ENCODE measurements around the gene NPIPA1.
"Not testable (repeated sequence)": the region's sequence is repeated elsewhere in the genome, so short reads cannot be mapped to it uniquely, and the experiment has no call there.

Gene NPIPA1

DNA sequence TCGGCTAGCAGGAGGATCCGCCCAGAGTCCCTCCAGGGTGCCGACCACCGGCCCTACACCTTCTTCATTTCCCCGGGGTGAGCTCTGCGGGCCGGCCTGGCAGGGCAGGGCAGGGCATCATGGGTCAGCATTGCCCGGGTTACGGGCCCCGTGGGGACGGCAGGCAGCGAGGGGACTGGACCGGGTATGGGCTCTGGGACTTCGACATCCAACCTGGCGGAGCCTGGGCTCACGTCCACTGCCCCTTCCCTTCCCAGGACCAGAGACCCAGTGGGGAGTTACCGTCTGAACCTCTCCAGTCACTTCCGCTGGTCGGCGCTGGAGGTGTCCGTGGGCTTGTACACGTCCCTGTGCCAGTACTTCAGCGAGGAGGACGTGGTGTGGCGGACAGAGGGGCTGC lies 7.0 kb upstream of the NPIPA1 start:
- H3K4me3 ChIP-seq (ENCODE audit: low read depth, low read length): not testable (repeated sequence)

DNA sequence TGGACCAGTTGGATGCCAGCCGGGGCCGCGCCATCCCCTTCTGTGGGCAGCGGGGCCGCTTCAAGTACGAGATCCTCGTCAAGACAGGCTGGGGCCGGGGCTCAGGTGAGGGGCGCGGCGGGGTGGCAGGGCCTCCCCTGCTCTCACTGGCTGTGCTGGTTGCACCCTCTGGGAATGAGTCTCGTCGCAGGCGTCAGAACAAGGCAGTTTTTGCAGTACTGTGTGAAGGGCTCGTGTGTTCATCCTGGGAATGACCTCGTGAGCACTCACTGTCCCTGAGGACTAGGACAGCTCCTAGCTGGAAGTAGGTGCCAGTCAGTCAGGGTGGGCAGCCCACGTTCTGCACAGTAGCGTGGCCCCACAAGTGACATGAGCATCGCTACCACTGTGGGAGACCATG lies 6.3 kb upstream of the NPIPA1 start:
- H3K4me3 ChIP-seq (ENCODE audit: low read depth, low read length): not testable (repeated sequence)

DNA sequence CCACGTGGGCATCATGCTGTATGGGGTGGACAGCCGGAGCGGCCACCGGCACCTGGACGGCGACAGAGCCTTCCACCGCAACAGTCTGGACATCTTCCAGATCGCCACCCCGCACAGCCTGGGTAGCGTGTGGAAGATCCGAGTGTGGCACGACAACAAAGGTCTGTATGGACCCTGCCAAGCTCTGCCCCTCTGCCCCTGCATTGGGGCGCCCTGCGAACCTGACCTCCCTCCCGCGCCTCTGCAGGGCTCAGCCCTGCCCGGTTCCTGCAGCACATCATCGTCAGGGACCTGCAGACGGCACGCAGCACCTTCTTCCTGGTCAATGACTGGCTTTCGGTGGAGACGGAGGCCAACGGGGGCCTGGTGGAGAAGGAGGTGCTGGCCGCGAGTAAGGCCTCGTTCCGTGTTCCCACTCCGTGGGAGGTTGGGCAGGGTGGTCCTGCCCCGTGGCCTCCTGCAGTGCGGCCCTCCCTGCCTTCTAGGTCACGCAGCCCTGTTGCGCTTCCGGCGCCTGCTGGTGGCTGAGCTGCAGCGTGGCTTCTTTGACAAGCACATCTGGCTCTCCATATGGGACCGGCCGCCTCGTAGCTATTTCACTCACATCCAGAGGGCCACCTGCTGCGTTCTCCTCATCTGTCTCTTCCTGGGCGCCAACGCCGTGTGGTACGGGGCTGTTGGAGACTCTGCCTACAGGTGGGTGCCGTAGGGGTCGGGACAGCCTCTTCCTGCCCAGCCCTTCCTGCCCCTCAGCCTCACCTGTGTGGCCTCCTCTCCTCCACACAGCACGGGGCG lies 4.5 kb upstream of the NPIPA1 start:
- not testable (repeated sequence) for H3K4me3 ChIP-seq (ENCODE audit: low read depth, low read length)

DNA sequence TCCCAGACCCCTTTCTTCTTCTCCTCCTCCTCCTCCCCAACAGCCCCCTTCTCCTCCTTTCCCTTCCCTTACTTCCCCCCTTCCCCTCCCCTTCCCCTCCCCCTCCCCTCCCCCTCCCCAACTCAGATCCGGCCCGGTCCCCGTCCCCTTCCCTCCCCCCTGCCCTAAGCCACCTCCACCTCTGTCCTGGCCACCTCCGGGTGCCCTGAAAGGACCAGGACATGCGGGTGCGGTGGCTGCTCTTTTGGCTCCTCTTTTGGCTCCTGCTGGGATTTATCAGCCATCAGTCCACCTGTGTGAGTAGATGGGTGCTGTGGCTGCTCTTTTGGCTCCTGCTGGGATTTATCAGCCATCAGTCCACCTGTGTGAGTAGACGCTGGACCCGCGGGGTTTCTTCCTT lies 751 bp downstream of the NPIPA1 start:
- not testable (repeated sequence) for H3K4me3 ChIP-seq (ENCODE audit: low read depth, low read length)

DNA sequence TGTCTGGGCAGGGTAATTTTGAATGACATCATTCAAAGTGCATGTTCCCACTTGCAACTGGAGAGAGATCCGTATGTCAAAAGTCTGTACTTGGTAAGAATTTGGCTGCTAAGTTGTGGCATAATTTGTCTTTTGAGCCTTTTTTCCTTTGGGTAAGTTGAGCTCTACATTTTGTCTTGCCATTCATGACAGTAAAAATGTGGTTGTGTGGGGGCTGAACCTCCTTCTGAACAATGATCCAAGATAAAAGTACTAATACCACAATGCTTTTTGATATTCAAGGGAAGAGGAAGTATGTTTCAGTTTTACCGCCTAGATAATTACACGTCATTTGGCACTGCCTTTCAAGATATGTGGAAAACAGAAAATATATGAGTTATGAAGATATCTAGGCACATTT lies 5.4 kb downstream of the NPIPA1 start:
- H3K4me3 ChIP-seq (ENCODE audit: low read depth, low read length): not testable (repeated sequence)

DNA sequence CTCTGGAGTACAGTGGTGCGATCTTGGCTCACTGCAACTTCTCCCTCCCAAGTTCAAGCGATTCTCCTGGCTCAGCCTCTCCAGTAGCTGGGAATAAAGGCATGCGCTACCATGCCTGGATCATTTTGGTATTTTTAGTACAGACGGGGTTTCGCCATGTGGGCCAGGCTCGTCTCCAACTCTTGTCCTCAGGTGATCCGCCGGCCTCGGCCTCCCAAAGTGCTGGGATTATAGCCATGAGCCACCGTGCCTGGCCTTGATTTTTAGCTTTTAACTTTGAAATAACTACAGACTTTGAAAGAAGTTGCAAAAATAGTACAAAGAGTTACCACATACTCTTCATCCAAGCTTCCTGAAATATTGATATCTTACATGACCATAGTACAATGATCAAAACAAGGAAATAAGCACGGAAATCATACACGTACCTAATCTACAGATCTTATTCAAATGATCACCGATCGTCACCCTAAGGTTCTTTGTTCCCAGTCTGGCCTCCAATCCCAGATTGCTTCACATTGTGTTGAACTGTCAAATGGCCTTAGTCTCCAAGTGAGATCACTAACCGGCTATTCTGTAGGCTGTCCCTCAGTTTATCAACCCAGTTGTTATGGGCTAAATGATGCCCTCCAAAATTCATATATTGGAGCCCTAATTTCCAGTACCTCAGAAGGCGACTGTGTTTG lies 18.4 kb downstream of the NPIPA1 start:
- no peak overlapping the region for H3K4me3 ChIP-seq (ENCODE audit: low read depth, low read length)

DNA sequence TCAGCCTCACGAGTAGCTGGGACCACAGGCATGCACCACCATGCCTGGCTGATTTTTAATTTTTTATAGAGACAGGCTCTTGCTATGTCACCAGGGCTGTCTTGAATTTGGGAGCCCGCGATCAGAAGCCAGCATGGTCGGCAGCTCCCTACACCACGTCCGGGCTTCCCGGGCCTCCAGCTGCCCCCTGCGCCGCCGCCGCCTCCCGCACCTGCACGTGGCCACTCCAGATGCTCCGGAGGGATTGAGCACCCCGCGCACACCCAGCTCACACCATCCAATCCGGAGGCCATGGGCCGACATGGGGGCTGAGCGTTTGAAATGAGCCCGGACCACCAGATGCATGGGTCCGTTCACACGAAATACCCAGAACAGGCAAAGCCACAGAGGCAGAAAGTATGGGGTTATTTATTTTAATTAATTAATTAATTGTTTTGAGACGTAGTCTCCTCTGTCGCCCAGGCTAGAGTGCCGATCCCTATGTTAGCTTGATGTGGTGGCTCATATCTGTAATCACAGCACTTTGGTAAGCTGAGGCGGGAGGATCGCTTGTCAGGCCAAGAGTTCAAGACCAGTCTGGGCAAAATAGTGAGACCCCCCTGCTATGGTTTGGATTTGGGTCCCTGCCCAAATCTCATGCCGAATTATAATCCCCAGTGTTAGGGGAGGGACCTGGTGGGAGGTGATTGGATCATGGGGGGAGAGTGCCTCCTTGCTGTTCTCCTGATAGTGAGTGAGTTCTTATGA lies 20.5 kb downstream of the NPIPA1 start:
- no peak overlapping the region for H3K4me3 ChIP-seq (ENCODE audit: low read depth, low read length)

DNA sequence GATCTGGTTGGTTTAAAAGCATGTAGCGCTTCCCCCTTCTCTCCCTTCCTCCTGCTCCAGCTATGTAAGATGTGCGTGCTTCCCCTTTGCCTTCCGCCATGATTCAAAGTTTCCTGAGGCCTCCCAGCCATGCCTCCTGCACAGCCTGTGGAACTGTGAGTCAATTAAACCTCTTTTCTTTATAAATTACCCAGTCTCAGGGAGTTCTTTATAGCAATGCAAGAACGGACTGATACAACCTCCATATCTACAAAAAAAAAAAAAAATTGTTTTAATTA lies 21.0 kb downstream of the NPIPA1 start:
- no peak overlapping the region for H3K4me3 ChIP-seq (ENCODE audit: low read depth, low read length)

DNA sequence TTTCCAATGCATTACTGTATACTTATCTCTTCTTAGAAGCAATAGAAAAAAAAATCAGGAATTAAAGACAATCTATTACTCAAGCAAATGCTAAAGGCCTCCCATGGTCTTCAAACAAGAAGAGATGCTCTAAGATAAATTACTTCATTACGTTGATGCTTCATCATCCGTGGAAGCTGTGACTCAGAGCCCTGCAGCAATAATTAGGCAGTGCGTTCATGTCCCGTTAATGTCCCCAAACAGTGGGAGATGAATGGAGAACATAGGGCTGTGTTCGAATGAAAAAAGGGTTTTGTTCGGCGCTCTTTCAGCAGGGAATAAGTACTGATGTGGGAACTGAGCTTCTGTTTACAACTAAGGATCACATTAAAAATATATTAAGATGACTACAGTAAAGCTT lies 21.7 kb downstream of the NPIPA1 start:
- H3K4me3 ChIP-seq (ENCODE audit: low read depth, low read length): no peak overlapping the region

DNA sequence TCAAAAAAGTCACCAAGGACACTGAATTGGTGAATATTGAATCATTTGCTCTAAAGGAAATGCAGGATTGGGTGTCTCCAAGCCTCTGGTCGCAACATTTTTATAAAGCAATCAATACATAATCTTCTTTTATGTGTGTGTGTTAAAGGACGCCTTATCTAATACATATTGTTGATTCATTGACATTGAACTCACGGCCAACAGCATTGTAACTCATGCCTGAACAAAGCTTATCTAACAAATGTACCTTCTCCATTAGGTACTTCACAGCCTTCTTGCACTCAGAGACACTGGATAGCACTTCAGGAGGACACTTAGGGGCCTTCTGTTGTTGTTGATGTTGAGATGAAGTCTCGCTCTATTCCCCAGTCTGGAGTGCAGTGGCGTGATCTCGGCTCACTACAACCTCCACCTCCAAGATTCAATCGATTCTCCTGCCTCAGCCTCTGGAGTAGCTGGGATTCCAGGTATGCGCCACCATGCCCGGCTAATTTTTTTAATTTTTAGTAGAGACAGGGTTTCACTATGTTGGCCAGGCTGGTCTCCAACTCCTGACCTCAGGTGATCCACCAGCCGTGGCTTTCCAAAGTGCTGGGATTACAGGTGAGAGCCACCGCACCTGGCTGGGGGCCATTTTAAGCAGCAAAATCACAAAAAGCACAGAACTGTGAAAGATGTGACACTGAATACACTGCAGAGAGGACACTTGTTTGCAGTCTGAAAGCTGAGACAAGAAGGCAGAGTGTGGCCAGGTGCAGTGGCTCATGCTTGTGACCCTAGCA lies 24.4 kb downstream of the NPIPA1 start:
- no peak overlapping the region for H3K4me3 ChIP-seq (ENCODE audit: low read depth, low read length)

DNA sequence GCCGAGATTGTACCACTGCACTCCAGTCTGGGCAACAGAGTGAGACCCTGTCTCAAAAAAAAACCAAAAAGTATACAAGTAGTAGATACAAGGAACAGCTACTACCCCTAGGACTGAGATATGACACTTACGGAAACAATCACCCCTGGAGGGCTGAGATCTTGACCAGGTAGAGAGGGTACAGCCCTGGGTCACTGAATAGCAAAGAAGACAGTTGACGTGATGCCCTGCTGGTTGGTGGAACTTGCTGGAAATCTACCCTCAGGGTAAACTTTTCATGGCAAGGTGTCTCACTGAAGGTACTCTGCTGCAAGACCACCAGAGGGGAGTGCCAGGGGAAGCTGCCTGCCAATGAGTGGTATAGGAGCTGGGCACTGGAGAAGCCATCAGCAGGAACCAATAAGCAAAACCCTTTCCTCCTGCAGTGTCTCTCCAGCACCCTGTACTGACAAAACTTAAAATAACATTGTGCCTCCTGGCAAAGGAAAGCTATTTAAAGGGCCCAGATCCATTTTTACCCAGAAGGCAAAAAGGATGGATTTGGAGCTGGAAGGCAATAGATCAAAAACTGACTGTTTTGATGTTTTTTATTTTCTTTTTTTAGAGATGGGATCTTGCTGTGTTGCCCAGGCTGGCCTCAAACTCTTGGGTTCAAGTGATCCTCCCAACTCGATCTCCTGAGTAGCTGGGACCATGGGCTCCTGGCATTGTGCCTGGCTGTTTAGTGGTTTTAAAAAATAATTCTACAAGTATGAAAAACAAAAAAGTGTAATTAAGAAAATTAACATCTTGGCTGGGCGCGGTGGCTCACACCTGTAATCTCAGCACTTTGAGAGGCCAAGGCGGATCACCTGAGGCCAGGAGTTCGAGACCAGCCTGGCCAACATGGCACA lies 26.3 kb downstream of the NPIPA1 start:
- no peak overlapping the region for H3K4me3 ChIP-seq (ENCODE audit: low read depth, low read length)

DNA sequence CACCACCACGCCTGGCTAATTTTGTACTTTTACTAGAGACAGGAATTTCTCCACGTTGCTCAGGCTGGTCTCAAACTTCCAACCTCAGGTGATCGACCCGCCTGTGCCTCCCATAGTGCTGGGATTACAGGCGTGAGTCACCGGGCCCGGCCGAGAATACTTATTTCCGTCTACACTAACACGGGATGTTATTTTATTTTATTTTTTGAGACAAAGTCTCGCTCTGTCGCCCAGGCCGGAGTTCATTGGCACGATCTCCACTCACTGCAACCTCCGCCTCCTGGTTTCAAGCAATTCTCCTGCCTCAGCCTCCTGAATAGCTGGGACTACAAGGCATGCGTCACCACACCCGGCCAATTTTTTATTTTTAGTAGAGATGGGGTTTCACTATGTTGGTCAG lies 28.1 kb downstream of the NPIPA1 start:
- H3K4me3 ChIP-seq (ENCODE audit: low read depth, low read length): no peak overlapping the region

DNA sequence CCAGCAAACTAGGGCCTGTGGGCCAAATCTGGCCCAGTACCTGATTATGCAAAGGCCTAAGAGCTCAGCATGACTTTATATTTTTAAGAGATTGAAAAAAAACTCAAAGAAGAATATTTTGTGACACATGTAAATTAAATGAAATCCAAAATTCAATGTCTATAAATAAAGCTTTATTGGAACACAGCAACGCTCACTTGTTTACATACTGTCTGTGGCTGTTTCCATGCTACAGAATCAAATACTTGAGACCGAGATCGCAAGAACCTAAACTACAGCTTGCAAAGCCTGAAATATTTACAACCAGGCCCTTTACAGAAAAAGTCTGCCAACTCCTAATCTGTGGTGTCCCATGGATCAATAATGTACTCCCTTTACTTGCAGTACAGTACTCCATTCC lies 32.6 kb downstream of the NPIPA1 start:
- H3K4me3 ChIP-seq (ENCODE audit: low read depth, low read length): not testable (repeated sequence)

DNA sequence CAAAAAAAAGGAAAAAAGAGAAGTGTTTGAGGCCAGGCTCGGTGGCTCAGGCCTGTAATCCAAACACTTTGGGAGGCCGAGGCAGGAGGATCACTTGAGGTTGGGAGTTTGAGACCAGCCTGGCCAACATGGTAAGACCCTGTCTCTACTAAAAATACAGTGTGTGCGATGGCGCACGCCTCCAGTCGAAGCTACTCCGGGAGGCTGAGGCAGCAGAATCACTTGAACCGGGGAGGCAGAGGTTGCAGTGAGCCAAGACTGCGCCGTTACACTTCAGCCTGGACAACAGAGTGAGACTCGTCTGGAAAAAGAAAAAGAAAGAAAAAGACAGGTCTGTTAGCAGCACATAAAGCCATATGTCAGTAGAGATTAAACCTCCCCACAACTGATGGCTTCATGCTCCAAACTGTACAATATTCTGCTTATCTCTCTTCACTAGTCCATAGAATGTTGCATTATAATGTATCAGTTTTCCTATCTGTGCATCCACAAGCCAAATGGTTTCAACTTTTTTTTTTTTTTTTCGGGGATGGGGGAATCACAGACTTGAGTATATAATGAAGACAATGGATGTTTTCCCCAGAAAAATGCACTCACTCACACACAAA lies 34.5 kb downstream of the NPIPA1 start:
- not testable (repeated sequence) for H3K4me3 ChIP-seq (ENCODE audit: low read depth, low read length)

DNA sequence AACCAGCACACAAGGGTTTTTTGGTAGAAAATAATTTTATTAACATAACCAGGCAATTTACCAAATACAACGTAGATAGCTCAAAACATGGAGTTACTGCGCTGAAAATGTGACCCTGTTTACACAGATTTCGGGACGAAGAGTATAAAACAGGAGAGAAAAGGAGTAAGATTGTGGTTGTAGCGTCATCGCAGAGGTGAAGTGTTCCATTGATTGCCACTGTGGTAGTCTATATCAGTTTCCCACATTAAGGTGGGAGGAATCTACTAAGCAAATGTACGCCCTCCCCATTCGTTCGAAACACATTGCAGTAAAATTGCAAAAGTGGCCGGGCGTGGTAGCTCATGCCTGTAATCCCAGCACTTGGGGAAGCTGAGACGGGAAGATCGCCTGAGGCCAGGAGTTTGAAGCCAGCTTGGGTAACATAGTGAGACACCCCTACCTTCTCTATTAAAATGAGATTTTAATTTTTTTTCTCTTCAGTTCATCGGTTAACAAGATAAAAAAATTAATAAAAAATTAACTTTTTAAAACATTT lies 36.6 kb downstream of the NPIPA1 start:
- H3K4me3 ChIP-seq (ENCODE audit: low read depth, low read length): peak overlapping the region; percentile 82

DNA sequence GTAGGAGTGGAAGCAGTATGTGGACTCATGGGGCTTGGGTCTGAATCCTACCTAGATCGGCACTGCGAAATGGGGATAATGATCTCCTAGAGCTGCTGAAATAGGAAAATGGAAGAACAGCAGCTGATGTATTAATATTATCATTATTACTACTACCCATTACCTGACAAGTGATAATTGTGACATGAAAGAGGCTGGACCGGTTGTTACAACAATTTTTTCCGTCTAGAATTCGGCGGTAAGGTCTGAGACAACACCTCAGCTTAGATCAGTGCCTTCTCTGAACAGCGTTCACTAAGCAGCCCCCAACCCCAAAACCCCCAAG lies 37.0 kb downstream of the NPIPA1 start:
- H3K4me3 ChIP-seq (ENCODE audit: low read depth, low read length): peak overlapping the region; percentile 82

DNA sequence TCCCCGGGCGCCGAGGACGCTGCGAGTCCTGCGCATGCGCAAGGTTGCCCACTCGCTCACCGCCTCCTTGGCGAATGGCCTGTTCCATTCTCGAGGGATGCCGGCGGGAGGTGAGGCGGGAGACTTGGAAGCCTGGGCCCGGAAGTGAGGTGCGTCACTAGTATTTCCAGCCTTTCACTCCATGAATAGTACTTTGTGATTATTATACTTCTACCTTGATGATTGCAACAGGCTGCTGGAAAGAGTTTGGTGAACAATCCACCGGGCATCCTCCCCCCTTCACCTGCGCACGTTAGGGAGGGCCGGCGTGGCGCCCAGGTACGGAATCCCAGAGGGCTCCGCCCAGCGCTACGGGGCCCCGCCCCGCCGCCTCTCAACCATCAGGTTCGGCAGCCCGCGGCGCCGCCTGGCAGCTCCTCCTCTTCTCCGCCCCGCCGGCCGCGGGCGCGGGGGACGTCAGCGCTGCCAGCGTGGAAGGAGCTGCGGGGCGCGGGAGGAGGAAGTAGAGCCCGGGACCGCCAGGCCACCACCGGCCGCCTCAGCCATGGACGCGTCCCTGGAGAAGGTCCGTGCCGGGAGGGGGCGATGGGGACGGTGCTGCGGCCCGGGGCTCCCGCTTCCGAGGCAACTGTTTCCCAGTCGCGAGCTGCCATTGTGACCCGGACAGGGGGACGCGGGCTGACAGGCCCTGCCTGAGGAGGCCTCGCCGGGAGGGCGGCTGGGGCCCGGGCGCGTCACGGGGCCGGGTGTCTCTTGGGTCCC lies 37.6 kb downstream of the NPIPA1 start, which contains the start of gene PDXDC1:
Gene PDXDC1, plus strand, starts transcription at position 371 of the 762 bp plus-strand sequence. Its CDS starts 174 bp downstream, at position 545.
- peak within 1 kb of the TSS; percentile 82 for H3K4me3 ChIP-seq (ENCODE audit: low read depth, low read length)

DNA sequence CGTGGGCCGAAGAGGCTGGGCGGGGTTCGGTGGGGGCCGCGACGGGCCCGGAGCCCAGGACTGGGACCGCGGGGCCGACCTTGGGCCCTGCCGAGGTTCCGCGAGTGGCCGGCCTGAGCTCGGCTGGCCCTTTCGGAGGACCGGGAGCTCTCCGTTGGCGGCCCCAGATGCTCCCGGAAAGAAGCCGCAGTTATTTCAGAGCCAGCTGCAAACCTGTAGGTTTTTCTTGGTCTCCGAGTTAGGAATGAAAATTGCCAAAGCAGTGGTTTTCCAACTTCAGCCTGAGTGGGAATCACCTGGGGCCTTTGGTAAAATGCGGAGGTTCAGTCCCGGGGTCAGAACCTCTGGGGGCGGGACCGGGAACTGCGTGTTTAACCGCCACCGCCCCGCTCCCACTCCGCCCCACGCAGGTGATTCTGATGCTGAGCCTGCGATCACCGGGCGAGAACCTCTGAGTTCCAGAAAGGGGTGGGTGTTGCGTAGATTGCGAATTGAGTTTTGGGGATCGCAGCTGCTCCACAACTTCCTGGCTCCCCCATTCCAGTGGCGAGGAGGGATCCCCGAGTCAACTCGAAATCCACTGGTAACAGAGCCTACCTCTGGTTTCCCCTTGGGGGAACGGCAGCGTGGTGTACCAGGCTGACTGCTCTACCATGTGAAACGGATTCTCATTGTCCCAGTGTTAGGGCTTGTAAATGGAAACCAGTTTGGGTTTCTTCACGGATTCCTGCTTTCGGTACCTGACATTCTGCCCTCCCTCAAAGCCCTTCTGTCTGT lies 38.4 kb downstream of the NPIPA1 start:
- H3K4me3 ChIP-seq (ENCODE audit: low read depth, low read length): peak overlapping the region; percentile 82

Measured in iPS-11a (cell line).